IPS-11a (cell line): ENCODE measurements around the gene MLLT10.
"Not testable (repeated sequence)": the region's sequence is repeated elsewhere in the genome, so short reads cannot be mapped to it uniquely, and the experiment has no call there.

Source experiments
- H3K4me3 ChIP-seq: one replicate; pipeline ENCODE4 v1.5.1; 2013; ENCODE audit warnings: low read depth, low read length, control low read depth

Gene MLLT10

DNA sequence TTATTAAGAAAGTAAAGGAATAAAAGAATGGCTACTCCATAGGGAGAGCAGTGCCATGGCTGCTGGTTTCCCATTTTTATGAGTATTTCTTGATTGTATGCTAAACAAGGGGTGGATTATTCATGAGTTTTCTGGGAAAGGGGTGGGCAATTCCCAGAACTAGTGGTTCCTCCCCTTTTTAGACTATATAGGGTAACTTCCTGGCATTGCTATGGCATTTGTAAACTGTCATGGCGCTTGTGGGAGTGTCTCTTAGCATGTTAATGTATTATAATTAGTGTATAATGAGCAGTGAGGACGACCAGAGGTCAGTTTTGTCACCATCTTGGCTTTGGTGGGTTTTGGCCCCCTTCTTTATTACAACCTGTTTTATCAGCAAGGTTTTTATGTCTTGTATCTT, 40.5 kb downstream of the MLLT10 start:
- not testable (repeated sequence) for H3K4me3 ChIP-seq

DNA sequence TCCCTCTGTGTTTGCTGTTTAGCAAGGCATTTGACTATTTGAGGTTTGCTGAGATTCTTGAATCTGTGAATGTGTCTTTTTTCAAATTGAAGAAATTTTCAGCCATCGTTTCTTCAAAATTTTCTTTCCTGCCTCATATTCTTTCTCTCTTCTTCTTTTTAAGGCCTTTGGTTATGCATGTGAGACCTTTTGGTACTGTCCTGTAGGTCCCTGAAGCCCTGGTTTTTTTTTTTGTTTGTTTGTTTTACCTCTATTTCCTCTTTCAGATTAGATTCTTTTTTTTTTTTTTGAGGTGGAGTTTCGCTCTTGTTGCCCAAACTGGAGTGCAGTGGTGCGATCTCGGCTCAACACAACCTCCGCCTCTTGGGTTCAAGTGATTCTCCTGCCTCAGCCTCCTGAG, 45.3 kb downstream of the MLLT10 start:
- H3K4me3 ChIP-seq, result no peak overlapping the region

DNA sequence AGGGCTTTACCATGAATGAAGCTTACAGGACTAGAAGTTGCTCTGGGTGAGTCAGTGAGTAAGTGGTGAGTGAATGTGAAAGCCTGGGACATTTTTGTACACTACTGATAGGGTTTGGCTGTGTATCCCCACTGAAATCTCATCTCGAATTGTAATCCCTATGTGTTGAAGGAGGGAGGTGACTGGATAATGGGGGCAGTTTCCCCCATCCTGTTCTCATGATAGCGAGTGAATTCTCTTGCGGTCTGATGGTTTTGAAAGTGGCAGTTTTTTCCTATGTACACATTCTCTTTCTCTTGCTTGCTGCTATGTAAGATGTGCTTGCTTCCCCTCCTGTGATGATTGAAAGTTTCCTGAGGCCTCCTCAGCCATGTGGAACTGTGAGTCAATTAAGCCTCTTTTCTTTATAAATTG, 47.4 kb downstream of the MLLT10 start:
- not testable (repeated sequence) for H3K4me3 ChIP-seq

DNA sequence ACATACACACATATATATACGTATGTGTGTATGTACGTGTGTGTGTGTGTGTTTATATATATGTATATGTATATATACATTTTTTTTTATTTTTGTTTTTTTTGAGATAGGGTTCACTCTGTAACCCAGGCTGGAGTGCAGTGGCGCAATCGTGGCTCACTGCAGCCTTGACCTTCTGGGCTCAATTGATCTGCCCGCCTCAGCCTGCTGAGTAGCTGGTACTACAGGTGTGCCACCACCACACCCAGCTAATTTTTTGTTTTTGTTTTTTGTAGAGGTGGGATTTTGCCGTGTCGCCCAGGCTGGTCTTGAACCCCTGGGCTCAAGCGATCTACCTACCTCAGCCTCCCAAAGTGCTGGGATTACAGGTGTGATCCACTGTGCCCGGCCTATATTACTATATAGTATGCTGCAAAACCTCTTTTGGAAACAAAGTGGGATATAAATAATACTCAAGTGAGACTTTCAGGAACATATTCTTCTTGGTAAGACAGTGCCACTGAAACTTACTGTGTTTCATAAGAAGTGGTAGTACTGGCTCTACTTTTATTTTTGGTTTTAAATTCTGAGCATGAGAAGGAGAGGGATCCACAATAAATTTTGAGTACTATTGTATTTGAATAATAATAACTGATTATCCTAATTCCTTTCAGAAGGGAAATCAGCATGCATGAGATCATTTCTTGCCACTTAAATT, 51.0 kb downstream of the MLLT10 start:
- no peak overlapping the region for H3K4me3 ChIP-seq

DNA sequence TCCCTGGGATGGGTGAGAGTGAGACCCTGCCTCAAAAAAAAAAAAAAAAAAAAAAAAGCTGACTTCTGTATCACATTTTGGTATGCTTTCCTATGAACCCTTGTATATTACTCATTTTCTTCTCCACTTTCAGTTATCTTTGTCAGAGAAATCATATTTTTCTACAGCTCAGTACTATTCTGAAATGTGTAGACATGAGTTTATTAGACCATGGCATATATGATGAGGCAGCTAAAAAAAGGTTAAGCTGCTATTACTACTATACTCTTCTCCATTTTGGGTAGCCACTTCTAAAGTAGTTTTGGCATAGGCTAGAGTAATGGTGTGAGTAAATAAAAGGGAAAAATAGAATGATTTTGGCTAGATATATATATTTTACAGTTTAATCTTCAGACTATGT, 53.4 kb downstream of the MLLT10 start:
- no peak overlapping the region for H3K4me3 ChIP-seq

DNA sequence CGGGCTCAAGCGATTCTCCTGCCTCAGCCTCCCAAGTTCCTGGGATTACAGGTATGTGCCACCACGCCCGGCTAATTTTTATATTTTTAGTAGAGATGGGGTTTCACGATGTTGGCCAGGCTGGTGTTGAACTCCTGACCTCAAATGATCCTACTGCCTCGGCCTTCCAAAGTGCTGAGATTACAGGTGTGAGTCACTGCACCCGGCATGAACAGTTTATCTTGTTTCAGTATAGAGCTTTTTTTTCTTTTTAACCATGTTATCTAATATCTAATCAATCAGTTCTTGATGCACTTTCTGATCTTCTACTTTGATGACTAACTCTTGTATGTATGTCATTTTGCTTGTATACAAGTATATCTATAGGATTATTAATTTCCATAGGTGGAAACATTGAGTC, 54.1 kb downstream of the MLLT10 start:
- not testable (repeated sequence) for H3K4me3 ChIP-seq

DNA sequence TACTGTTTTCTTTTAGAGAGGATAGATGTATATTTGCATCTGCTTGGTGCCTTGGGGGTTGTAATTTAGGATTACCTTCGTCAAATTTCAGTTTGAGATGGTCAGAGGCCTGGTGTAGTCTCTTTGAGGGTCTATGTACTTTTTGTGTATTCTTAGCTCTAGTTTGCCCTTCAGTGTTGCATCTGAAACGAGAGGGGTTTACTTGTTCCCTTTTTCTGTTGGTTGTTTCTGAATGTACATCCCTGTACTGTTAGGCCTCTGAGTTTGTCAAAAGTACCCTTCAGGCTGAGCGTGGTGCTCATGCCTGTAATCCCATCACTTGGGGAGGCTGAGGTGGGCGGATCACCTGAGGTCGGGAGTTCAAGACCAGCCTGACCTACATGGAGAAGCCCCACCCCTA, 60.0 kb downstream of the MLLT10 start:
- no peak overlapping the region for H3K4me3 ChIP-seq

DNA sequence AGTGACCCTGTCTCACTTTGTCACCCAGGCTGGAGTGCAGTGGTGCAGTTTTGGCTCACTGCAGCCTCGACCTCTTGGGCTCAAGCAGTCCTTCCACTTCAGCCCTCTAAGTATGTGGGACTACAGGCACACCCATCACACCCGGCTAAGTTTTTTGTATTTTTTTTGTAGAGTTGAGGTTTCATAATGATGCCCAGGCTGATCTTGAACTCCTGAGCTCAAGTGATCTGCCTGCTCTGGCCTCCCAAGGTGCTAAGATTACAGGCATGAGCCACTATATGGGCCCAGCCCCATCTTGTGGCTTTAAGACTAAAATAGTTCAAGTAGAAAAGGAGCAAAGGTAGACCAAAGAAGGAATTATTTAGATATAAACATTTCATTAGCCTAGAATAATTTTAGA, 65.5 kb downstream of the MLLT10 start:
- H3K4me3 ChIP-seq, result no peak overlapping the region

DNA sequence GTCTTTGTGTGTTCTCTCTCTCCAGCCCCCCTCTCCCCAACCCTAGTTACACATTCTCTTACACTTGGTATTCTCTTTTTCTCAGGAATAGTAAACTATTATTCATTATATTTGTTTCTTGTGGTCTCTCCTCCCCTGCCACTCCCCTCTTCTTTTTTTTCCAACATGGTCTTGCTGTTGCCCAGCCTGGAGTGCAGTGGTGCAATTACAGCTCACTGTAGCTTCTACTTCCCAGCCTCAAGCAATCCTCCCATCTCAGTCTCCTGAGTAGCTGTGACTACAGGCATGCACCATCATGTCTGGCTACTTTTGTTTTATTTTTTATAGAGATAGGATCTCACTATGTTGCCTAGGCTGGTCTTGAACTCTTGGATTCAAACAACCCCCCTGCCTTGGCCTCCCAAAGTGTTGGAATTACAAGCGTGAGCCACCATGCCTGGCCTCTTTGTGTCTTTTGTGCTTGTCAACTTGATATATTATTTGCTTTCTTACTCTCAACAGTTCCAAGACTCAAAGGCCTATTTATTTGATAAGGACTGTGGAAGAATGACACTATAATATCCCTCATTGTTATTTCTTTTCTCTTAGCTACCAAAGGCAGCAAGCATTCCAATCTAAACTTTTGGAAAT, 66.9 kb downstream of the MLLT10 start:
- no peak overlapping the region for H3K4me3 ChIP-seq

DNA sequence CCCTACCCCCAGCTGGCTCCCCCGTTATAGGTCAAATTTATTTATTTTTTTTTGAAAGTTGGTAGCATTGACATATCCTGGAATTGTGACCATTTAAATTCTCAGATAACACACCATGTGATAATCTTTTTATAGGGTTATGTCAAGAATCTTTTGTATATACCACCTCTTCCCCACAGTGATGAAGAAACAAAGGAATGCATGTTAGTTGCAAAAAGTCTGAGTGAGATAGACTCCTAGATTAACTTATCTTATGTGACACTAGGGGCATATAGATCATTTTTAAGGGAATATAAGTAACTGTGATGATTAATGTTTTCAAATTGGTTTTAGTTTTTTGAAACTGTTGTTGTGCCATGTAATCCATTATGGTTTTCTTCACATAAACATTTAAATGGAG, 68.3 kb downstream of the MLLT10 start:
- no peak overlapping the region for H3K4me3 ChIP-seq

DNA sequence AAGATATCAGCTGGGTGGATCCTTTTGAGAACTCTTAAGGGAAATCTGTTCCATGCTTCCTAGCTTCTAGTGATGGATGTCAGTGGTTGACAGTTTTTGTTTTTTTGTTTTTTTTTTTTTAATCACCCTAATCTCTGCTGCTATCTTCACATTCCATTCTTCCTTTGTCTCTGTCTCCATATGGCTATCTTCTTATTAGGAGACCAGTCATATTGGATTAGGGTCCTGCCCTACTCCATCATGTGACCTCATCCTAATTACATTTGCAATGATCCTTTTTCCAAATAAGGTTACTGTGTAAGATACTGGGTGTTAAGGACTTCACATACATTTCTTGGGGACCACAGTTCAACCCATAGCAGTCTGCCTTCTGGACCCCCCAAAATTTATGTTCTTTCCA, 69.7 kb downstream of the MLLT10 start:
- H3K4me3 ChIP-seq, result no peak overlapping the region

DNA sequence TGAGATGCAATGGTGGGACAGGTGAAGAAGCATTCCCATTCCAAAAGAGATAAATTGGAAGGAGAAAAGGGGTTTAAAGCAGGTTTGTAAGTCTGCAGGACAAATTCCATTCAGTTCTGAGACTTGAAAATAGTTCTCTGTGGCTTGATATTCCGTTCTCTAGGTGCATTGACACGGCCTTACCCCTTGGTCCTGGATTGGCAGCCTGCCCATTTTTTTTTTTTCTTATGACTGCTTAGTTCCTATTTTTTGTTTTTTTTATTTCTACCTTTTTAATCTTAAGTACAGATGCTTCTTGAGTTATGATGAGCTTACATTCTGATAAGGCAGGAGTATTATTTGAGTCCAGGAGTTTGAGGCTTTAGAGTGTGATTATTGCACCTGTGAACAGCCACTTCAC, 70.6 kb downstream of the MLLT10 start:
- no peak overlapping the region for H3K4me3 ChIP-seq

DNA sequence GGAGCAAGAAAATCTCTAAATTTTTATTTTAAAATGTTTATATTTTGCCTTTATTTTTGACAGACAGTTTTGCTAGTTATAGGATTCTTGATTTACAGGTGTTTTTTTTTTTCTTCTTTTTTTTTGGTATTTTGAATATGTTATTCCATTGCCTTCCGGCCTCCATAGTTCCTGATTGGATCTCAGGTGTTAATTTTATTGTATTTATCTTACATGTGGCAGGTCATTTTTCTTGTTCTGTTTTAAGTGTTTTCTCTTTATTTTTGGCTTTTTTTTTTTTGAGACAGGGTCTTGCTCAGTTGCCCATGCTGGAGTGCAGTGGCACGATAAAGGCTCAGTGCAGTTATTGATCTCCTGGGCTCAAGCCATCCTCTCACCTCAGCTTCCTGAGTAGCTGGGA, 73.9 kb downstream of the MLLT10 start:
- no peak overlapping the region for H3K4me3 ChIP-seq

DNA sequence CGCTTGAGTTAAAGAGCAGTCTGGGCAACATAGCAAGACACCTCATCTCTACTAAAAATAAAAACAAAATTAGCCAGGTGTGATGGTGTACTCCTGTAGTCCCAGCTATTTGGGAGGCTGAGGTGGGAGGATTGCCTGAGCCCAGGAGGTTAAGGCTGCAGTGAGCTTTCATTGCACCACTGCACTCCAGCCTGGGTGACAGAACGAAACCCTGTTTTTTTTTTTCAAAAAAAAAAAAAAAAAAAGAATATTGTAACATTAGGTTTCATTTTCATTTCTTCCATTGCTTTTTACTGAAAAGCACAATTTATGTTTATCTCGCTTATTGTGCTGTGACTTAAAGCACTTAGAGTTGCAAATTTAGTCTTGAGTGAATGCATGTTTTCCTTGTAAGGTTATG, 80.0 kb downstream of the MLLT10 start:
- H3K4me3 ChIP-seq, result no peak overlapping the region

DNA sequence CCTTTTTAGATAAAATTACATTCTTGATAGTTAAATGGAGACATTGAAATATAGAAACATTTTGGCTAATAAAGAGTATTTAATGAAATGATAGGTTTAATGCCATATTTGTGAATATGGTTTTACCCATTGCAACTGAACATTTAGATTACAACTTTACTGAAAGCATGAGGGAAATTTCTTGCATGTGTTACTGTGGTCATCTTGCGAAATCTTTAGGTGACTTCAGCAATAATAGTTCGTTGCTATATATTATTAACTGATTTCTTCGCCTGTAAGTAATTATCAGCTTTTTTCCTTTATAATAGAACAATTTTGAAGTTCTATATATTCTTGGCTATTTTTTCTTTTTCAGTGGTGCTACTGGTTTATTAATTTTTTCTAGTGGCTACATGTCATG, 83.2 kb downstream of the MLLT10 start:
- H3K4me3 ChIP-seq, result no peak overlapping the region

DNA sequence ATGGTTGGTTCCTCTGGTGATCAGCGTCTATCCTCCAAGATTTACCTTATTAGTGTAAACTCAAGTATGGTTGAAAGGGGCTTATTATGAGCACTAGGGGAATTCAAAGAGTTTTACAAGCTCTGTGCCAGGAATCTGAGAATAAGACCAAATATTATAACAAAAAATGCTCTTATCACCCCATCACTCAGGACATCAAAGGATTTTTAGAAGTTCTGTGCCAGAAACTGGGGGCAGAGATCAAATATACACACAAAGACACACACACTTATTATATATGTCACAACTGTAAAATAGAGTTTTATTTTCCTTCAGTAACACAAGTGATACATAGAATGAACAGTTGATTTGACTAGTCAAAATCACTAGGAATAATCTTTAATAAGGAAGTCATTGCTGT, 89.3 kb downstream of the MLLT10 start:
- no peak overlapping the region for H3K4me3 ChIP-seq

DNA sequence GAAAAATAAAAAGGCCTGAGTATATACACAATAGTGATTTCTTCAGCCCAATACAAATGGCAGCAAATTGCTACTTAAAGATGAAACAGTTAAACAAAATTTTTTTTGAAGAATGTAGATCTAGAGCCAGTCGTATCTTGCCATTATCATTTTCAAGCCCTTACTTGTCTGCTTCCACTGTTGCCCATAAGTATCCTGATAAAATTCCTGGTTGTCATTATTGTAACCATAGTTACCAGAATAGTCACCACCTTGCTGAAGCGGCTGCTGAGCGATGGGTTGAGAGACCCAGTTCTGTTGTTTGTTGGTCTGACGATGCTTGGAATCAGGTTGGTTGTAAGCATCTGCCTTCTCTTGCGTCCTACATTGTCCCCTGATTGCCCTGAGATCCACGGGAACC, 90.4 kb downstream of the MLLT10 start:
- H3K4me3 ChIP-seq, result not testable (repeated sequence)

DNA sequence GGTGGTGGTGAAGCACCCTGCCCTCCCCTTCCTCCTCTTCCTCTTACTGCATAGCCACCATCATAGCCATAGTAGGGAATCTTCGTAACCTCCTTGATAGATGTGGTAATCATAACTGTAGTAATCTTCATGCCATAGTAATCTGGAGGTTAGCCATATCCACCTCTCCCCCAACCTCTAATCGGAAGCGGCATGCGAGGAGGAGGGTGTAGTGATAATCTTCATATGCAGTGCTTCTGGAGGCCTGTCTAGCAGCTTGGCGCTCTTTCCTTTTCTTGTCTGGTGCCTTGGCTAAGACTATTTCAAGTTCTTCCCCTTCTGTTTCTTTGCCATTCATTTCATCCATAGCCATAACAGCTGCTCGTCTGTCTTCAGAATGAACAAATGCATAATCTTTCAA, 90.9 kb downstream of the MLLT10 start:
- no peak overlapping the region for H3K4me3 ChIP-seq

DNA sequence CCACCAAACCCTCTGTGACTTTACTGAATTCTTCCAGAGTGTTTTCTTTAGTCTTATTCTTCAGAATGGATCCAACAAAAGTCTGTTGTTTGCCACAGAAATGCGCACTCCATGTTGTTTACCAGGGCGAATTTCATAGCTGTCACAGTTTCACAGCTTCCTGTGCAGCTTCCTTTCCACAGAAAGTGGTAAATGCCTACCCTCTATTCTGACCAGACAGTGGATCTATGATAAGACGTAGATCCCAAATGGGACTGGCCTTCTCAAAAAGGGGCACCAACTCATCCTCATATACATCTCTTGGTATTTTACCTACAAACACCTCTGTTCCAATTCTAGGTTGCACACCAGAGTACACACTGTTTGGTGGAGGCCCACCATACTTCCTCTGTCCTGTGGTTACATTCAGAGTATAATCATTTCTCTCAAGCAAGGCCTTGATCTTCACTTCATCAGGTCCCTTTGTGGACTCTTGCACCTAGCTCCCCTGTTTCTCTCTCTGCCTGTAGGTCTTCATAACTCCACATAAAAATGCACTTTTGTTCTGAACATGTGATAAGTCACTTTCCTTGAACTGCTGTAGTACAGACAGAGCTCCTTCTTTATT, 91.7 kb downstream of the MLLT10 start:
- H3K4me3 ChIP-seq, result no peak overlapping the region

DNA sequence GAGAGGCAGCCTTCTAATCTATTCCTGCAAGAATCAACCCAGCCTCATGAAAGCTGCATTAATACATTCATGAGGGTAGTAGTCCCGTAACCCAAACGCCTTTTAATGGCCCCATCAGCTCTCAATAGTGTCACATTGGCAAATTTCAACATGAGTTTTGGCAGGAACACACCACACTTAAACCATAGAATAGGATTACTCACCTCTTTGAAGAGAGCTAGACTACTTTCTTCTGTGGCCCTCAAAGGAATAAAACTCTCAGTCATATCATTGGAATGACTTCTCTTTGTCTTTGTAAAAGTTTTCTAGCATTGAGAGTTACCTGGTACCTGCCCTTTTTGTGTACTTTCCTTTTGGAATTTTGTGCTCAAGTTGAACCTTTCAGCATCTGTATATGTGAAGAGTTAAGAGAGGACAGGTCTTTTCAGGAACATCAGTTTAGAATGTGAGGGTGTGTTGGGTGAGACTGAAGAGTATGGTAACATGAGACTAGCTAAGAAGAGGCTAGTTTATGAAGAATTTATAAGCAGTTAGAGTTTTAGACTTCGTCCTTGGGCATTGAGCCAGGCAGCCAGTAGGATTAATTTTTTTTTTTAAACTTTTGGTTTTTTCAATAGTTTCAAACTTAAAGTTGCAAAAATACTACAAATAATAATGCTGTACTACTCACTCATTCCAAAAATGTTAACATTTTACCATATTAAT, 92.6 kb downstream of the MLLT10 start:
- H3K4me3 ChIP-seq, result no peak overlapping the region

DNA sequence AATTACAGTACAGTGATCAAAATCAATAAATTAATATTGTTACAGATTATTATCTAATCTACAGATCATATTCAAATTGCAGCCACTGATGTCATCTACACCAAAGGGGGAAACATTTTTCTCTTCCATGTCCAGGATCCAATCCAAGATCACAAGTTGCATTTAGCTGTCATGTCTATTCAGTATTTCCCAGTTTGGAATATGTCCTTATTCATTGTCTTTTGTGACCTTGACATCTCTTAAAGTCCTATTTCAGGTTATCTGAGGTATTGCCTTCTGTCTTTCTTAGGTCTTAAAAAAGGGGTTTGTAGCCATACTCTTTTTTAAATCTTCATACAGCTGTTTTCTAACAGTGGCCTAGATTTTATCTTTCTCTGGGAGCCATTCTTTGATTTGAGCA, 93.3 kb downstream of the MLLT10 start:
- no peak overlapping the region for H3K4me3 ChIP-seq

DNA sequence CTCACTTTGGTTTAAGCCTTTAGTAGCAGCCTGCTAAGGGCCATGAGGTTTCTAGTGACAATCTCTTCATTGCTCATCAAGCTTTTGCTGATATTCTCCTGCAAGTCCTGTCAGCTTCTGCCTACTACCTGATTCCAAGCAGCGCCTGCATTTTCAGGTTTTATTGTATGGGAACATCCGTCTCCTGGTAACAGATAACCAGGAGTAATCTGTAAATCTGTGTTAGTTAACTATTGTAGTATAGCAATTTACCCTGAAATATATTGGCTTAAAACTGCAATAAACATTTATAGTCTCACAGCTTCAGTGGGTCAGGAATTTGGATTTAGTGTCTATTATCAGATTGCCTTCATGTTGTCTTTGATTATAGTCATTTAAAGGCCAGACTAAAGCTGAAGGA, 94.0 kb downstream of the MLLT10 start:
- H3K4me3 ChIP-seq, result no peak overlapping the region
